ENCODE data around the gene DDAH1.

DNA sequence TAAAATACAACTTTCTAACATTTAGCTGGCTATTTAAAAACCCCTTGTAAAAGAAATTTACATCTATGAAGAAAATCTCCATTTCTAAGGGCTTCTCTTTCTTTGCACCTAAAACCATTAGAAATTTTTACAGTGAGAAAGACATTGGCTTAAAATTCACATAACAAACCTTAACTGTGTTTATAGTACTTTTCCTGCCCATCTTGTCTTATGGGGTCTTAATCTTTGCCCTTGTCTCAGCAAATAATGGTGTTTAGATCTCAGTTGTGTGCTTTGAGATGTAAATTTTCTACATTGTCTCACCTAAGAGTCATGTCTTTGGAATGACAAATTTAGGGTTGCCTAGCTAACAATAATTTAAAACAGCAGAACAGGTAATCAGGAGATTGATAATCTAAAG lies 71.5 kb downstream of the DDAH1 start:
- TF ChIP-seq POLR2A (IDR thresholded peaks at IDR 0.05; ENCODE audit: low read depth, low read length) (no peak), POLR2AphosphoS5 (IDR thresholded peaks at IDR 0.05; ENCODE audit: low read depth, low read length) (no peak), TAF1 (IDR thresholded peaks at IDR 0.05; ENCODE audit: borderline replicate concordance, low read depth, low read length) (no peak)
